ENCODE results near the gene STK38L. TPM values are rescaled to one million over a fixed set of nuclear protein-coding genes. Genes with fewer than 3 reads are reported as not detected.

Gene STK38L
- total and polyA plus RNA-seq, 2 of the 8 experiments (the other 6 are each of a cell fraction or from before 2014, with no cell fraction given) = 8.1 to 63.6 TPM

GRCh38 chr12:27290501-27291168 is 46.5 kb downstream of the STK38L start (continued):
- no peak for TF ChIP-seq CHD7 (IDR thresholded peaks at IDR 0.05; ENCODE audit: insufficient replicate concordance, low read length)

All from H1 (cell line).